GM23338 (cell line): ENCODE results near the gene RBM17. TPM values are rescaled to one million over a fixed set of nuclear protein-coding genes. Genes with fewer than 3 reads are reported as not detected.

Experiments
- ATAC-seq: fragments of 200-7000 bp; cut with Tn5 transposase; 3 replicates; pipeline ENCODE4 v1.9.1; 2020
- DNase-seq: peaks from one replicate; pipeline ENCODE4 v3.0.0-alpha.2; 2015; ENCODE audit warnings: low spot score
- H2AFZ ChIP-seq: fragments of 200-600 bp; sonication (generic); 2 replicates; pipeline ENCODE4 v1.8.0; 2016; ENCODE audit warnings: antibody characterized with exemption, mild to moderate bottlenecking, moderate library complexity
- H3F3A ChIP-seq: fragments of 200-600 bp; sonication (generic); replicated peaks from 2 replicates; pipeline ENCODE4 v1.8.0; 2017; ENCODE audit warnings: antibody characterized with exemption, mixed run types, low read depth
- H3K27ac ChIP-seq: fragments of 200-600 bp; sonication (generic); 2 replicates; pipeline ENCODE4 v1.6.1; 2016; ENCODE audit warnings: low read depth
- H3K27me3 ChIP-seq: fragments of 200-600 bp; sonication (generic); 2 replicates; pipeline ENCODE4 v1.8.0; 2016; ENCODE audit warnings: mild to moderate bottlenecking, mixed run types, moderate library complexity; ENCODE audit not compliant: insufficient read depth
- H3K36me3 ChIP-seq: fragments of 200-600 bp; sonication (generic); 2 replicates; pipeline ENCODE4 v1.8.0; 2016; ENCODE audit warnings: mild to moderate bottlenecking; ENCODE audit not compliant: insufficient read depth
- H3K4me1 ChIP-seq: fragments of 200-600 bp; sonication (generic); 2 replicates; pipeline ENCODE4 v1.8.0; 2016; ENCODE audit warnings: mild to moderate bottlenecking, moderate library complexity; ENCODE audit not compliant: insufficient read depth
- H3K4me2 ChIP-seq: fragments of 200-600 bp; sonication (generic); 2 replicates; pipeline ENCODE4 v1.7.1; 2017; ENCODE audit warnings: mixed run types
- H3K4me3 ChIP-seq: fragments of 200-600 bp; sonication (generic); 2 replicates; pipeline ENCODE4 v1.6.1; 2016; ENCODE audit warnings: mixed run types
- H3K79me2 ChIP-seq: fragments of 200-600 bp; sonication (generic); replicated peaks from 2 replicates; pipeline ENCODE4 v1.8.0; 2017; ENCODE audit warnings: mild to moderate bottlenecking; ENCODE audit not compliant: insufficient read depth
- H3K9me2 ChIP-seq: fragments of 200-600 bp; sonication (generic); 2 replicates; pipeline ENCODE4 v1.8.0; 2017; ENCODE audit not compliant: insufficient read depth
- H4K20me1 ChIP-seq: fragments of 200-600 bp; sonication (generic); replicated peaks from 2 replicates; pipeline ENCODE4 v1.8.0; 2017; ENCODE audit warnings: mild to moderate bottlenecking; ENCODE audit not compliant: insufficient read depth
- H3K27ac Mint-ChIP-seq: 2 replicates; pipeline ENCODE4 v1.8.0; 2020; ENCODE audit warnings: inconsistent platforms, mild to moderate bottlenecking, moderate library complexity, mixed read lengths
- H3K27me3 Mint-ChIP-seq: 3 replicates; pipeline ENCODE4 v1.8.0; 2022; ENCODE audit warnings: low read depth, mild to moderate bottlenecking, moderate library complexity, mixed read lengths, inconsistent platforms; ENCODE audit not compliant: insufficient read depth, poor library complexity
- H3K36me3 Mint-ChIP-seq: 3 replicates; pipeline ENCODE4 v1.8.0; 2021; ENCODE audit warnings: low read depth, mild to moderate bottlenecking, inconsistent platforms, moderate library complexity, mixed read lengths
- H3K4me1 Mint-ChIP-seq: 3 replicates; pipeline ENCODE4 v1.8.0; 2020; ENCODE audit warnings: mild to moderate bottlenecking, inconsistent platforms, mixed read lengths
- H3K4me3 Mint-ChIP-seq: 3 replicates; pipeline ENCODE4 v1.8.0; 2021; ENCODE audit warnings: moderate library complexity, mild to moderate bottlenecking, inconsistent platforms, mixed read lengths
- H3K9me3 Mint-ChIP-seq: 3 replicates; pipeline ENCODE4 v1.8.0; 2020; ENCODE audit warnings: moderate library complexity, mild to moderate bottlenecking, inconsistent platforms, mixed read lengths
- CREB1 ChIP-seq: fragments of 250-450 bp; sonication (Bioruptor Pico); IDR thresholded peaks from 2 replicates; pipeline ENCODE4 v1.5.0; 2020; ENCODE audit warnings: low read depth, mild to moderate bottlenecking, moderate library complexity
- CTCF ChIP-seq, 2 experiments: fragments of 200-600 bp in 1 of 2; sonication (generic) in 1 of 2; conservative IDR thresholded peaks; 2 replicates each; pipeline versions ENCODE4 v1.5.1 to v1.6.1; 2016 to 2017; ENCODE audit warnings: antibody characterized with exemption in 2 of 2, low read depth in 2 of 2, mild to moderate bottlenecking in 2 of 2, moderate library complexity in 1 of 2
- EZH2 ChIP-seq: fragments of 200-600 bp; sonication (generic); IDR thresholded peaks from one replicate; pipeline ENCODE4 v1.8.0; 2017; ENCODE audit warnings: antibody characterized with exemption, mild to moderate bottlenecking, low read depth; ENCODE audit not compliant: unreplicated experiment
- EZH2phosphoT487 ChIP-seq: fragments of 200-600 bp; sonication (generic); IDR thresholded peaks from one replicate; pipeline ENCODE4 v1.8.1; 2018; ENCODE audit warnings: antibody characterized with exemption; ENCODE audit not compliant: unreplicated experiment
- JUNB ChIP-seq: IDR thresholded peaks from one replicate; pipeline ENCODE4 v1.6.1; 2016; ENCODE audit warnings: antibody characterized with exemption; ENCODE audit not compliant: unreplicated experiment
- NANOG ChIP-seq: IDR thresholded peaks from 2 replicates; pipeline ENCODE4 v1.6.1; 2016; ENCODE audit warnings: antibody characterized with exemption, borderline replicate concordance
- POLR2AphosphoS5 ChIP-seq: IDR thresholded peaks from 2 replicates; pipeline ENCODE4 v1.6.1; 2016; ENCODE audit warnings: antibody characterized with exemption, low read depth
- REST ChIP-seq: IDR thresholded peaks from one replicate; pipeline ENCODE4 v1.6.1; 2018; ENCODE audit warnings: antibody characterized with exemption; ENCODE audit not compliant: unreplicated experiment
- STAT1 ChIP-seq: IDR thresholded peaks from one replicate; pipeline ENCODE4 v1.6.1; 2016; ENCODE audit warnings: antibody characterized with exemption; ENCODE audit not compliant: unreplicated experiment
- ZNF114 ChIP-seq: fragments of 250-450 bp; sonication (Bioruptor Pico); IDR thresholded peaks from 2 replicates; pipeline ENCODE4 v1.5.0; 2020; ENCODE audit warnings: mild to moderate bottlenecking, moderate library complexity
- ZNF331 ChIP-seq: fragments of 250-450 bp; sonication (Bioruptor Pico); IDR thresholded peaks from 2 replicates; pipeline ENCODE4 v1.5.0; 2020; ENCODE audit warnings: low read depth, mild to moderate bottlenecking, moderate library complexity
- polyA plus RNA-seq: library from polyadenylated mRNA; unstranded; fragments of >200 nt; fragmentation: Nextera tagmentation; extraction: Ambion mirVana; gene quantifications from 2 replicates; pipeline ENCODE4 v1.2.1, GENCODE V29; 2016
- total RNA-seq: library from RNA; depleted of rRNA; stranded (reverse); fragments of >200 nt; shearing (Covaris generic); gene quantifications from 2 replicates; pipeline ENCODE4 v1.2.3, GENCODE V29; 2014
- TF ChIP-seq, protein P1 (sequence below): IDR thresholded peaks from 2 replicates; pipeline ENCODE4 v1.6.1; 2016; ENCODE audit warnings: antibody characterized with exemption

The RBM17 gene
- total and polyA plus RNA-seq, 2 experiments from 2014 or later, result 54.7 to 281 TPM

DNA sequence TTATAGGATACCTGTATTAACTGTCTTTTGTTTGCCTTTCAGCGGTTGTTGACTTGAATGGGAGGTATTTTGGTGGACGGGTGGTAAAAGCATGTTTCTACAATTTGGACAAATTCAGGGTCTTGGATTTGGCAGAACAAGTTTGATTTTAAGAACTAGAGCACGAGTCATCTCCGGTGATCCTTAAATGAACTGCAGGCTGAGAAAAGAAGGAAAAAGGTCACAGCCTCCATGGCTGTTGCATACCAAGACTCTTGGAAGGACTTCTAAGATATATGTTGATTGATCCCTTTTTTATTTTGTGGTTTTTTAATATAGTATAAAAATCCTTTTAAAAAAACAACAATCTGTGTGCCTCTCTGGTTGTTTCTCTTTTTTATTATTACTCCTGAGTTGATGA lies 26.6 kb downstream of the RBM17 start:
- Histone ChIP-seq H2AFZ (no peak overlapping the region), H3K9me2 (no peaks in the 10 kb centered on the region), H3F3A (0 out of 2 replicates have a peak, but pooled peaks cover 2% of the 10 kb centered on the region), H4K20me1 (peaks cover 11% of the 10 kb centered on the region), H3K4me2 (no peak overlapping the region), H3K79me2 (peaks cover 14% of the 10 kb centered on the region), H3K4me1 (no peaks in the 10 kb centered on the region), H3K4me3 (no peak overlapping the region), H3K27me3 (no peaks in the 10 kb centered on the region), H3K36me3 (peaks cover 45% of the 10 kb centered on the region), H3K27ac (no peak overlapping the region)
- H3K27ac Mint-ChIP-seq, result no peak overlapping the region
- H3K4me3 Mint-ChIP-seq, result no peak overlapping the region
- H3K27me3 Mint-ChIP-seq, result peaks cover 7% of the 10 kb centered on the region
- H3K9me3 Mint-ChIP-seq, result no peaks in the 10 kb centered on the region
- ATAC-seq (no peak), DNase-seq (no peak)
- no peak for TF ChIP-seq ZNF114 (CRISPR knock-in tag)
- no peak for TF ChIP-seq EZH2phosphoT487
- TF ChIP-seq, protein P1, sequence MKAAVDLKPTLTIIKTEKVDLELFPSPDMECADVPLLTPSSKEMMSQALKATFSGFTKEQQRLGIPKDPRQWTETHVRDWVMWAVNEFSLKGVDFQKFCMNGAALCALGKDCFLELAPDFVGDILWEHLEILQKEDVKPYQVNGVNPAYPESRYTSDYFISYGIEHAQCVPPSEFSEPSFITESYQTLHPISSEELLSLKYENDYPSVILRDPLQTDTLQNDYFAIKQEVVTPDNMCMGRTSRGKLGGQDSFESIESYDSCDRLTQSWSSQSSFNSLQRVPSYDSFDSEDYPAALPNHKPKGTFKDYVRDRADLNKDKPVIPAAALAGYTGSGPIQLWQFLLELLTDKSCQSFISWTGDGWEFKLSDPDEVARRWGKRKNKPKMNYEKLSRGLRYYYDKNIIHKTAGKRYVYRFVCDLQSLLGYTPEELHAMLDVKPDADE, result no peak
- no peak for TF ChIP-seq JUNB
- TF ChIP-seq STAT1, result no peak
- no peak for TF ChIP-seq EZH2
- TF ChIP-seq ZNF331 (CRISPR knock-in tag), result no peak
- no peak for TF ChIP-seq POLR2AphosphoS5
- TF ChIP-seq CREB1 (CRISPR knock-in tag), result no peak
- no peak for TF ChIP-seq NANOG
- no peak for TF ChIP-seq CTCF (conservative IDR thresholded peaks at IDR 0.05; ENCODE audit: low read depth in 2 of 2)
- no peak for TF ChIP-seq REST
- H3K36me3 Mint-ChIP-seq, result peaks cover 61% of the 10 kb centered on the region
- H3K4me1 Mint-ChIP-seq, result peaks cover 6% of the 10 kb centered on the region; the same call in 2 of the 3 replicates
